NCI-H69 (cell line): ENCODE measurements around the gene AGAP2.
"Not testable (repeated sequence)": the region's sequence is repeated elsewhere in the genome, so short reads cannot be mapped to it uniquely, and the experiment has no call there.

Source experiments
- DNase-seq: peaks from one replicate; lab custom pipeline; 2025; lab: John Stamatoyannopoulos, UW

Gene AGAP2

GRCh38 chr12:57738661-57739237 is at the start of gene AGAP2:
Gene AGAP2, minus strand, starts transcription at chr12:57738742. Its CDS starts 496 bp downstream, at chr12:57738246.
- peak; percentile 84 for DNase-seq

GRCh38 chr12:57783861-57784260 is 45.3 kb upstream of the AGAP2 start:
- DNase-seq, result no peak

GRCh38 chr12:57783466-57783801 is 44.9 kb upstream of the AGAP2 start:
- no peak for DNase-seq

GRCh38 chr12:57782608-57783465 is 44.3 kb upstream of the AGAP2 start, which contains the start of gene TSFM:
Gene TSFM, plus strand, starts transcription at chr12:57782787. Its CDS starts 15 bp downstream, at chr12:57782802.
- DNase-seq, result peak; percentile 98

- DNase-seq, result peak; percentile 60
Measured at GRCh38 chr12:57782243-57782607, 43.7 kb upstream of the AGAP2 start.

GRCh38 chr12:57781801-57782200 is 43.3 kb upstream of the AGAP2 start:
- no peak for DNase-seq

GRCh38 chr12:57781244-57781643 is 42.7 kb upstream of the AGAP2 start:
- DNase-seq, result no peak

GRCh38 chr12:57780284-57780897 is 41.8 kb upstream of the AGAP2 start:
- no peak for DNase-seq

- no peak for DNase-seq
Measured at GRCh38 chr12:57779736-57780135, 41.2 kb upstream of the AGAP2 start.

GRCh38 chr12:57777911-57778310 is 39.4 kb upstream of the AGAP2 start:
- no peak for DNase-seq

GRCh38 chr12:57777367-57777766 is 38.8 kb upstream of the AGAP2 start:
- no peak for DNase-seq

- DNase-seq, result no peak
Measured at GRCh38 chr12:57776247-57776587, 37.7 kb upstream of the AGAP2 start.

- no peak for DNase-seq
Measured at GRCh38 chr12:57775563-57776246, 37.2 kb upstream of the AGAP2 start.

GRCh38 chr12:57775044-57775443 is 36.5 kb upstream of the AGAP2 start:
- DNase-seq, result no peak

GRCh38 chr12:57774634-57775033 is 36.1 kb upstream of the AGAP2 start:
- DNase-seq, result not testable (repeated sequence)

GRCh38 chr12:57772429-57773322 is 34.1 kb upstream of the AGAP2 start, which contains the start of gene EEF1AKMT3:
Gene EEF1AKMT3, plus strand, starts transcription at chr12:57772614. Its CDS starts 111 bp downstream, at chr12:57772725.
- DNase-seq, result peak; percentile 79

GRCh38 chr12:57771873-57772428 is 33.4 kb upstream of the AGAP2 start, which contains the start of gene METTL1:
Gene METTL1, minus strand, starts transcription at chr12:57772105. Its CDS starts 22 bp downstream, at chr12:57772083.
- DNase-seq, result peak; percentile 98

GRCh38 chr12:57771236-57771872 is 32.8 kb upstream of the AGAP2 start:
- peak; percentile 93 for DNase-seq

- no peak for DNase-seq
Measured at GRCh38 chr12:57770734-57771133, 32.2 kb upstream of the AGAP2 start.

- DNase-seq, result no peak
Measured at GRCh38 chr12:57769594-57769993, 31.1 kb upstream of the AGAP2 start.
